Hindlimb muscle (tissue), 1 donor: ENCODE measurements around the gene DNAJC1. TPM values are rescaled to one million over a fixed set of nuclear protein-coding genes. Genes with fewer than 3 reads are reported as not detected.
"Not testable (repeated sequence)": the region's sequence is repeated elsewhere in the genome, so short reads cannot be mapped to it uniquely, and the experiment has no call there.

Source experiments
- DNase-seq: peaks from one replicate; pipeline ENCODE4 v3.0.0-alpha.2; 2013
- polyA plus RNA-seq: library from polyadenylated mRNA; unstranded; fragments of 120-200 nt; gene quantifications from one replicate; pipeline ENCODE4 v1.2.1, GENCODE V29; 2013; ENCODE audit not compliant: insufficient read length

DNAJC1 gene
- polyA plus RNA-seq, 1 donor, result 11.9 TPM

GRCh38 chr10:21894648-21895342, 108.7 kb downstream of the DNAJC1 start:
- DNase-seq, result no peak

- no peak for DNase-seq
Measured at GRCh38 chr10:21891439-21891838, 112.1 kb downstream of the DNAJC1 start.

- DNase-seq, result no peak
Measured at GRCh38 chr10:21889477-21890275, 113.9 kb downstream of the DNAJC1 start.

- no peak for DNase-seq
Measured at GRCh38 chr10:21888959-21889358, 114.6 kb downstream of the DNAJC1 start.

- DNase-seq, result no peak
Measured at GRCh38 chr10:21885940-21886339, 117.6 kb downstream of the DNAJC1 start.

- DNase-seq, result no peak
Measured at GRCh38 chr10:21873198-21873597, 130.3 kb downstream of the DNAJC1 start.

GRCh38 chr10:21872771-21873170, 130.8 kb downstream of the DNAJC1 start:
- not testable (repeated sequence) for DNase-seq

- no peak for DNase-seq
Measured at GRCh38 chr10:21870849-21871248, 132.7 kb downstream of the DNAJC1 start.

GRCh38 chr10:21869087-21869486, 134.4 kb downstream of the DNAJC1 start:
- not testable (repeated sequence) for DNase-seq

- DNase-seq, result no peak
Measured at GRCh38 chr10:21860718-21861117, 142.8 kb downstream of the DNAJC1 start.

- no peak for DNase-seq
Measured at GRCh38 chr10:21858455-21858854, 145.1 kb downstream of the DNAJC1 start.

- DNase-seq, result no peak
Measured at GRCh38 chr10:21849607-21850006, 153.9 kb downstream of the DNAJC1 start.

- no peak for DNase-seq
Measured at GRCh38 chr10:21843645-21844044, 159.9 kb downstream of the DNAJC1 start.

- not testable (repeated sequence) for DNase-seq
Measured at GRCh38 chr10:21841273-21841672, 162.3 kb downstream of the DNAJC1 start.

GRCh38 chr10:21837487-21837886, 166.0 kb downstream of the DNAJC1 start:
- not testable (repeated sequence) for DNase-seq

- DNase-seq, result not testable (repeated sequence)
Measured at GRCh38 chr10:21834574-21834973, 169.0 kb downstream of the DNAJC1 start.

- DNase-seq, result no peak
Measured at GRCh38 chr10:21832821-21833130, 170.8 kb downstream of the DNAJC1 start.

- DNase-seq, result no peak
Measured at GRCh38 chr10:21831986-21832820, 171.3 kb downstream of the DNAJC1 start.

GRCh38 chr10:21830037-21830436, 173.5 kb downstream of the DNAJC1 start:
- no peak for DNase-seq

GRCh38 chr10:21827308-21827707, 176.2 kb downstream of the DNAJC1 start:
- no peak for DNase-seq

GRCh38 chr10:21826725-21827124, 176.8 kb downstream of the DNAJC1 start:
- no peak for DNase-seq

GRCh38 chr10:21825345-21825744, 178.2 kb downstream of the DNAJC1 start:
- no peak for DNase-seq

GRCh38 chr10:21824409-21824808, 179.1 kb downstream of the DNAJC1 start:
- no peak for DNase-seq
